Measurements from ENCODE around the gene NCKAP5.
"Not testable (repeated sequence)": the region's sequence is repeated elsewhere in the genome, so short reads cannot be mapped to it uniquely, and the experiment has no call there.

The NCKAP5 gene

GRCh38 chr2:132830321-132830827 lies 737.9 kb downstream of the NCKAP5 start:
- no peak for DNase-seq

DNA sequence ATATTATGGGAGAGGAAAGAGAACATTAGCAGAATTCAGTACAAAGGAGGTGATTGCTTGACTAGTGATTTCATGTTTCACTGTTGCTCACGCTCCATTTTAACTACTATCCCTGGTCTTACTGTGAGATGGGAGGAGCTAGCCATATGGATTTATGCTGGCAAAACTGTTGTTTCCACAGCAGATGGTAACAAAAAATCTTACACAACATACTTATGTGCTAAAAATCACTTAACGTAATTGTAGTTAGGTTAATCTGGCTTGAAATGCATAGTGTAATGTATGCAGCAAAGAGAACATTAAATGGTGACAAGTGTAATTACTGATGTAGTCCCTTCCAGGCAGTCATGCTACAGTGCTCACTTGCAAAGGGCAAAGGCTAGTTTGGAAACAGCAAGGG lies 742.7 kb downstream of the NCKAP5 start:
- DNase-seq = peak; percentile 78 to 88

- DNase-seq = no peak
Measured at GRCh38 chr2:132824716-132825115, 743.5 kb downstream of the NCKAP5 start.

- DNase-seq = no peak
Measured at GRCh38 chr2:132816234-132816633, 752.0 kb downstream of the NCKAP5 start.

DNA sequence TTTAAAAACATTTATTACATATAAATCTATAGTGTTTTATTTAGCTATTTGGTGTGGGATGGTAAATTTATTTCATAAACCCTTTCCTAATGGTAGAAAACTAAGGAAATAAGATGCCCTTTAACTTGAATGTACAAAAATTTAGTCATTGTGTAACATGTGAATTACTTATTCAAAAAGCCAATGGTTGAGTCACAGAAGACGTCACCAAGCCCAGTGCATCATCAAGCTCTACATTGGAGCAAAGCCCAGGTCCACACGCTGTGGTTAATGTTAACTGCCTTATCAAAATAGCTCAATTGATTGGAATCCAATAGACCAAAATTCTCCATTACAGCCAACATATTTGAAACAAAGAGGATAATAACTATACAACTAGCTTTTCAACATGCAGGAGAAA lies 752.7 kb downstream of the NCKAP5 start:
- DNase-seq = no peak

DNA sequence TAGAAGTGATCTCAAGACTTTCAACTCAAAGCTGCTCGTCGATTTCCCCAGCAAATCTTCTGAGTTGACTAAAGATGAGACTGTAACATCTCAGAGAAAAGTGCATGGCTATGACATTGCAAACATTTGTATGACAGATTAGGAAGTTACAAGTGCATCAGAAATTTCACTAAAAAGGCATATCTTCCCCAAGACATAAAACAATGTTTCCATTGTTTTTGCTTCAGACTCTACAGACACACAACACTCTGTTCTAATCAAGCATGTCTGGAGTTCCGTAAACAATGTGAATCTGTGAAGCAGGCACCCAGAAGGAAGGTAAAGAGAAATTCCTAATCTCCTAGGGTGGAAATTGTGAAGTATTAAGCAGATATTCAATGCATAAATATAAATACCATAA lies 753.6 kb downstream of the NCKAP5 start:
- DNase-seq = no peak

- DNase-seq = peak; percentile 69 to 79
Measured at GRCh38 chr2:132813422-132813821, 754.8 kb downstream of the NCKAP5 start.

DNA sequence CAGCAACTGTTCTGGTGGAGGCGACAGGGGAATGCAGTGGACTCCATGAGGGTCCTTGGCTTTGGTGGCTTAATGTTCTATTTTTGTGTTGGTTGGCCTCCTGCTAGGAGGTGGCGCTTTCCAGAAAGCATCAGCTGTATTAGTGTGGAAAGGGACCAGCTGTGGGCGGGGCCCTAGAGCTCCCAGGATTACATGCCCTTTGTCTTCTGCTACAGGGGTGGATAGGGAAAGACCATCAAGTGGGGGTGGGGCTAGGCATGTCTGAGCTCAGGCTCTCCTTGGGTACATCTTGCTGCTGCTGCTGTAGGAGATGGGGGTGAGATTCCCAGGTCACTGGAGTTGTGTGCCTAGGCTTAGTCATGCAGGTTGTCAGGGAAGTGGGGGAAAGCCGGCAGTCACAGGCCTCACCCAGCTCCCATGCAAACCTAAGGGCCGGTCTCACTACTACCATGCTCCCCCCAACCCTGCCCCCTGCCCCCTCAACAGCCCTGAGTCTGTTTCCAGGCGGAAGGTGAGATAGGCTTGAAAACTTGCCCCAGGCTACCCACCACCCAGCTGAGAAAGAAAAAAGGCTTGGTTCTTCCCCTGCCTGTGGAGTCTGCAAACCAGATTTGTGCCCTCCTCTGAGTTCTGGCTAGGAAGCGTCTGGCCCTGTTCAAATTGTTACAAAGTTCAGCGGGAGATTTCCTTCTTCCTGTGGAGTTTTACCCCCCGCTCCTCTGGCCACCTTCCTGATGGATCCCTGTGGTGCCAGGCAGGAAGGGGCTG lies 756.9 kb downstream of the NCKAP5 start:
- DNase-seq = no peak

DNA sequence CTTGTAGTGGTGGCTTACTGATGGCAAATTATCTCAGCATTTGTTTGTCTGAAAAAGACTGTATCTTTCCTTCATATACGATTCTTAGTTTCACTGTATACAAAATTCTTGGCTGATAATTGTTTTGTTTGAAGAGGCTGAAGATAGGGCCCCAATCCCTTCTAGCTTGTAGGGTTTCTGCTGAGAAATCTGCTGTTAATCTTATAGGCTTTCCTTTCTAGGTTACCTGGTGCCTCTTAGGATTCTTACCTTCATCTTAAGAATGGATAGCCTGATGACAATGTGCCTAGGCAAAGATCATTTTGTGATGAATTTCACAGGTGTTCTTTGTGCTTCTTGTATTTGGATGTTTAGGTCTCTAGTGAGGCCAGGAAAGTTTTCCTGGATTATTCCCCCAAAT lies 758.3 kb downstream of the NCKAP5 start:
- not testable (repeated sequence) for DNase-seq

DNA sequence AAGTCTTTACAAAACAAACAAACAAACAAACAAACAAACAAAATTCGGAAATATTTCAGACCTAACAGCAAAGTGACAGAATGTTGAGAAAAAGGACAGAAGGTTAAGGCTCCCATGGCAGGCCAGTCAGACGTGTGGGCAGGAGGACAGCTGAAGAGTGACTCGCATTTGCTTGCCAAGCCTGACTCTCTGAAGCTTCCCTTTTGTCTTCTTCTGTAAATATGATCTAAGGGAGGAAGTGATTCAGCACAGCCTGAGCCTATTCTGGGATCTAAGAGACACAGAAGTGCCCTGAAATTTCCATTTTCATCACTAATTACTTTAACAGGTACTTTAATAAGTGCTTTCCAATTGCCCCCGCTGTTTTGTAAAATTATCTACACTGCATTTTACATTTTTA lies 764.2 kb downstream of the NCKAP5 start:
- DNase-seq = no peak

DNA sequence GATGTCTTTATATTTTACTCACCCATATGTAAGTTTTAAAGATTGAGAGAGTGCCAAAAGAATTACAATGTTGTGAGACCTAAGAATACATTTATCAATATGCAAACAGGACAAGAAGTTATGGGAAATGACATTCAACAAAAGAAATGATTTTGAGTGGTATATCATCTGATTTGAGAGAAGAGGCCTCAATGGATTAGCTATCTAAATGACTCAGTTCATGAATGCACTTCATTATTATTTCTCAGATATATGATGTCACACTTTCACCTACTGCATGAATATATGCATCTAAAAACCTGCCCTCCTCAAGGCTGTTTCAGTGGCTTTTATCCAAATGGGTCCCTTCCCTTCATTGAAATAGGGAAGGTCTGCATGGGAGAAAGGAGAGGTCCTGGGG lies 769.9 kb downstream of the NCKAP5 start:
- DNase-seq = no peak

GRCh38 chr2:132797556-132797955 lies 770.7 kb downstream of the NCKAP5 start:
- no peak for DNase-seq

- DNase-seq = no peak
Measured at GRCh38 chr2:132797071-132797470, 771.2 kb downstream of the NCKAP5 start.

DNA sequence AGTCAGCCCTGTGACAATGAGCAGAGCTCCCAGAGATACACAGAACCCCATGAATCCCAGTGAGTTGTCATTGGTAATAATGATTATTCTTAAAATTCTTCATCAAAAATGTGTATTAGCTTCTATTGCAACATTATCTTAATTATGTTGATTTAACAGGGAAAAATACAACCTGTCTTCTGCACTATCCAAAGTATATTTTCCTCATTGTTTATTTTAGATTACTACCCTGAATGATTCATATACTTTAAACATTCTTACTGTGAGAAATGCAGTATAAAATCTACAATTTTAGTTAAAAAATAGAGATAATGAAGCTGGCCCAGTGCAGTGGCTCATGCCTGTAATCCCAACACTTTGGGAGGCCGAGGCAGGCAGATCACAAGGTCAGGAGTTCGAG lies 773.0 kb downstream of the NCKAP5 start:
- DNase-seq = no peak

DNA sequence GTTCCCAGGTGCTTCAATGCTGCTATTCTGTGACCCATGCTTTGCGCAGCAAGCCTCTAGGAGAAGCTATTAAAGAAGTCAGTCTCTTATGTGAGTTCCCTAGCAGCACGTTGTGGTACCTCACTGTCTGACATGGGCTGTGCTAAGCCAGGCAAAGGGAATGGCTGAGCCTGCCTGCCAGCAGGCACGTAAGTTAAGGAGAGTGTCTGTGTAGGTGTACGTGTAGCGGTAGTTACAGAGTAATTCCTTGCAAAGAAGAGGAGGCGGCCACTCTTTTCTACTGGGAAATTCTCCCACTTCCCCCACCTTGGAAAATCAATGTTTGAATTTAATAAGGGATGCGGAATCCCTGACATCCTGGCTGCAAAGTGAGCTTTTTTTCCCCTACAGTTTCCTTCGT lies 774.7 kb downstream of the NCKAP5 start:
- no peak for DNase-seq

DNA sequence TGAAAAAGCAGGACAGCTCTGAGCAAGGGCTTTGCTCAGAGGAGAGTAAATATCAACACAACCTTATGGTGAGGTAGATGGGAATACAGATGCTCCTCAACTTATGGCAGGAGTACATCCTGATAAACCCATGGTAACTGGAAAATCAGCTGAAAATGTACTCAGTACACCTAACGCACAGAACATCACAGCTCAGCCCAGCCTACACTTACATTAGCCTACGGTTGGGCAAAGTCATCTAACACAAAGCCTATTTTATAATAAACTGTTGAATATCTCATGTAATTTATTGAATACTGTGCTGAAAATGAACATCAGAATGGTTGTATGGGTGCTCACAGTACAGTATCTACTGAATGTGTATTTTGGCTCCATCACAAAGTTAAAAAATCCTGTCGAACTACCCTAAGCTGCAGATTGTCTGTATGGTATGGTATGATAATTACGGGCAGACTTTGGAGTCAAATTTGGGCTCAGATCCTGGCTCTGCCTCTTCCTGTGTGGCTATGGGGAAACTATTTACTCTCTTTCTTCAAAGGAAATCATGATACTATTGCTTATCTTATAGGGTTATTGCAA lies 778.0 kb downstream of the NCKAP5 start:
- no peak for DNase-seq

GRCh38 chr2:132789066-132789465 lies 779.2 kb downstream of the NCKAP5 start:
- DNase-seq = peak; percentile 76 to 84

DNA sequence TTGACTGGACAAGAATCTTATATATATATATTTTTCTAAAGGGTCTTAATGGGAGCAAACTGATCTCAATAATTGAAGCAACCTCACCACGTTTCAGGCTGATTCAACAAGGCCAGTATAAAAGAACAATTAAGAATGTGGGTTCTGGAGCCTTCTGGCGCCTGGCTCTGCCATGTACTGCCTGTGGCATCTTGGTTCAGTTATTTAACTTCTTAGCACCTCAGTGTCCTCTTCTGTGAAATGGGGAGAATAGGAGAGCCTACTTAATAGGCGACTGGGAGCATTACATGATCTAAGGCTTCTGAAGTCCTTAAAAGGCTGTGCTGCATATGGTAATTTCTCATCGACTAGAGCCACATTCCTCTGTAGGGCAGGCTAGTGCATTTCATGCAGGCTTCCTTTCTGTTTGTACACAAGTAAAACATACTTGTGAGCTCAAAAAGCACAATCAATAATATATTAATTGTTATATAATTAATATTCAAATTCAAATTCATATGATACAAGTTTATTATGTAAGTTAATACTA lies 779.9 kb downstream of the NCKAP5 start:
- no peak for DNase-seq

DNA sequence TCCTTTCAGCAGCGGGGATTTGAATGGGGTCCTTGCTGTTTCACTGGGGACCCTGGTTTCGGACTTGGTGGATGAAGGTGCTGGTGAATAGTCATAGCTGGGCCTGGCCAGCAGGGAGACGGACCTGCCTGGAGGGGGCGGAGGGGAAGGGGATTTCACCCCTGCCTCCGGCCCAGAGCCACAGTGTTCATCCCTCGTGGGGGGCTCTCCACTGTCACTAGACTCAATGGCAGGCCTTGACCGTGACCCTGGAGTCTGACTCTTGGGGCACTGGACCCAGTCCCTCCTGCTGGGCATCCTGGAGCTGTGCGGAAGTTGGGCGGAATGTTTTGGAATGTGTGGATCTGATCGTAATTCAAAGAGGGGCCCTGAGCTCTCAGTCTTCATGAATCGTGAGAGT lies 784.4 kb downstream of the NCKAP5 start:
- no peak for DNase-seq

GRCh38 chr2:132782176-132782783 lies 786.0 kb downstream of the NCKAP5 start:
- no peak for DNase-seq

GRCh38 chr2:132780651-132781050 lies 787.6 kb downstream of the NCKAP5 start:
- peak; percentile 14 to 71 for DNase-seq

GRCh38 chr2:132779206-132779721 lies 789.0 kb downstream of the NCKAP5 start:
- DNase-seq = no peak

- no peak for DNase-seq
Measured at GRCh38 chr2:132776287-132776686, 792.0 kb downstream of the NCKAP5 start.

- DNase-seq = no peak
Measured at GRCh38 chr2:132774189-132774588, 794.1 kb downstream of the NCKAP5 start.
